ENCODE results near the gene HSPA14.
"Not testable (repeated sequence)": the region's sequence is repeated elsewhere in the genome, so short reads cannot be mapped to it uniquely, and the experiment has no call there.

The HSPA14 gene

GRCh38 chr10:14837757-14838581 is at the start of gene HSPA14, which contains the start of the genes CDNF and MSANTD7:
Gene HSPA14 (plus strand): TSS chr10:14838306. CDS start chr10:14838403, 97 bp downstream.
Gene CDNF (minus strand): TSS chr10:14838037. CDS start chr10:14837946, 91 bp downstream.
Gene MSANTD7 (plus strand): TSS chr10:14838306. CDS start chr10:14842285, 3,979 bp downstream.
- DNase-seq (ENCODE audit: low spot score), result peak; percentile 100

DNA sequence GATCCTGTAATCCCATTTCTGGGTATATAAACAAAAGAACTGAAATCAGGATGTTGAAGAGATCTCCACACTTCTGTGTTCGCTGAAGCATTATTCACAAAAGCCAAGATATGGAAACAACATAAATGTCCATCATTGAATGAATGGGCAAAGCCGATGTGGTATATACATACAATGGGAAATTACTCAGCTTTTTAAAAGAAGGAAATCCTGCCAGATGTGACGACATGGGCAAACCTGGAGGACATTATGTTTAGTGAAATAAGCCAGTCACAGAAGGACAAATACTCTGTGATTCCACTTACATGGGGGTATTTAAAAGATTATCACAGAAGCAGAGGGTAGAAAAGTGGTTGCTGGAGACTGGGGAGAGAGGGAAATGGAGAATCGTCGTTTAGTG is 39.5 kb upstream of the HSPA14 start:
- DNase-seq (ENCODE audit: low spot score), result no peak

DNA sequence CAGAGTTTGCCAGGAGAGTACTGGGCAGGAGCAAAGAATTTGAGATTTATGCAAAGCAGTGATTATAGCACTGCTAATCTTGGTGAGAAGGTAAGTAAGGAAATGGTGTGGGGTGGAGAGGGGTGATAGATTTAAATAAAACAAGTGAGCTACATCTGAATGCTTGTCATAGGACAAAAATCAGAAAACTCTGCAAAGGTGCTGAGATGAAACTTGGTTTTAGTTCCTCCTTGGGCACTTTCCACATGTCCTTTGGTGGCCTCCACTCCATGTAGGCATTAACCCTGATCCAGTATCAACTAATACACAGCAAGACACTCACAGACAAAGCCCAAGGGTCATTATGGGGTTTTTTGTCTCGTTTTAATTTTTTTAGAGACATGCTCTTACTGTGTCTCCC is 37.7 kb upstream of the HSPA14 start:
- no peak for DNase-seq (ENCODE audit: low spot score)

DNA sequence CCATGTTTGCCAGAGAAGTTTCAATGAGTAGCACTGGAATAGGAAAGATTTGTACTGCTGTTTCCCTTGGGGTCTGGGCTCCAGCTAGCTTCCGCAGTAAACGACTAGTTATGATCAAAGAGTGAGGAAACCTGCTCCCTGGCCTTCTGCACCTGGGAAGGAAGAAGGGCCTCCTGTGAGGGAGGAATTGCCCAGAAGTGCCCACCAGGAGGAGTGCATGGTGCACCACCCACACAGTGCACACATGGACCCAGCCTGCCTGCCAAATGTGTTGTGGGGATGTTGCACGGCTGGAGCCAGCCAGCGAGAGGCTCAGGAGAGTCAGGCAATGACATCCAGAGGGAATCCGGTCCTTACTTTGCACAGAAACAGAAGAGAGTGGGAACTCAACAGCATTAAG is 36.4 kb upstream of the HSPA14 start:
- no peak for DNase-seq (ENCODE audit: low spot score)

DNA sequence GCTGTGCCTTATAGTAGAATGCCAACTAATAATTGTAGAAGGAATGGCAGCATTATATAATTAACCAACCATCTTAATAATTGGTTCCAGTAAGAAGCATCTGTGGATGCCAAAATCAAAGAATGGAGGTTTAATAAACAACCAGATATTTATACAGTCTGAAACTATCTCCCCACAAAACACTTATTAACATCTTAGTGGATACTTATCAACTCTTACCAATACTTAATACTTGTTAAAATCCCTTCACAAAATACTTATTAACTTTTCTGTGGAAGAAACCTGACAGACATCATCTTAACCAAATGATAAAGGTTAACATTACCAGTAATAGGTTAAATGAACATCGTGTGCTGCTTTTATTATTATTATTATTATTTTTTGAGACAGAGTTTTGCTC is 34.3 kb upstream of the HSPA14 start:
- no peak for DNase-seq (ENCODE audit: low spot score)

GRCh38 chr10:14806318-14806717 is 31.8 kb upstream of the HSPA14 start:
- DNase-seq (ENCODE audit: low spot score), result no peak

DNA sequence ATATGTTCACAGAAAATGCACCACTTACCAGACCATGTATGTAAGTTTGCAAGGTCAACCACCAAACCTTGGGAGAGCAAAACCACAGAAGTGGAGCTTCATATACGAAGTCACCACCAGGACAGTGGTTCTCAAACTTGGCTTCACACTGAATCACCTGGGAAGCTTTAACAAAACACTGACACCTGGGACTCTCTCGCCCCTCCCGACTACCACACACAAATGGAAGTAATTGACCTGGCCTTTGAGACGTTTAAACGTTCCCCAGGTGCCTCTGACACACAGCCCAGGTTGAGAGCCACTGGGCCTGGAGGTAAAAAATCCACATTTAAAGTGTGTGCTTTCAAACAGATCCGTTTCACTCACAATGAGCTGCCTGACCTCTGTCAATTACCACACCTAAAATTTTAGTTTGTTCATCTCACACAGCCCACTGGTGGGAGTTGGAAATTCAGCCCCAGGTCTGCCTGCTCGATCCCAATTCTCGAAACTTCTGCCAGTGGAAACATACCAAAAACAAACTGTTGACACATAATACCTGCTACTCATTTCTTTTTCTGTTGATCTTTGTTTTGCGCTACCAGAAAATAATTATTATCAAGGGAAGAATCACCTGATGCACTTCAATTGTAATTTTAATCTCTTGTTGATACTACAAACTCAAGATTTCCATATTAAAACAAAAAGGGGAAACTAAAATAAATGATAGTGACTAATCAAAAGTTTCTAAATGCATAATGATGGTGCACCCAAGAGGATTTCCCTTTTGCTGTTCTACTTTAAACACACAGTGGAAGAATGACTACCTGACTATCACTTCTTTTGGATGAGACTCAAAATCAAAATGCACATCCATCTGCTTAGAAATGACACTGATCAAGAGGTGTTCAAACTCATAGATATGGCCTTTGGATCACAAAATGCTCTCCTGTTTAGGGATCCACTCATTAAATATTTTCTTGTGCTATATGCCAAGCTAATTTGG is 26.8 kb upstream of the HSPA14 start:
- no peak for DNase-seq (ENCODE audit: low spot score)

DNA sequence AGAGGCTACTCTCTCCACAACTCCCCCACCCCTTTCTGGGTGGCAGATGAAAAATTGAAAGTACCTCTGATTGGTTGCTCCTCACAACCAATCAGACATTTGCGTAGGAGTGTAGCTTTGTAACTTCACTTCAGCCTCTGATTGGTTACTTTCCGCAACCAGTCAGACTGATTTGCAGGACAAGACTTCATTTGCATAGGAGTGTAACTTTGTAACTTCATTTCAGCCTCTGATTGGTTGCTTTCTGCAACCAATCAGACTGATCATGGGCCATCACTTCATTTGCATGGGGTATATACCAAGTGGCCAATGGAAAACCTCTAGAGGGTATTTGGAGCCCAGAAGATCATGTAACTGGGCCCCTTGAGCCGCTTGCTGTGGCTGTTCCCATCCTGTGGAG is 25.8 kb upstream of the HSPA14 start:
- DNase-seq (ENCODE audit: low spot score), result peak; percentile 37

DNA sequence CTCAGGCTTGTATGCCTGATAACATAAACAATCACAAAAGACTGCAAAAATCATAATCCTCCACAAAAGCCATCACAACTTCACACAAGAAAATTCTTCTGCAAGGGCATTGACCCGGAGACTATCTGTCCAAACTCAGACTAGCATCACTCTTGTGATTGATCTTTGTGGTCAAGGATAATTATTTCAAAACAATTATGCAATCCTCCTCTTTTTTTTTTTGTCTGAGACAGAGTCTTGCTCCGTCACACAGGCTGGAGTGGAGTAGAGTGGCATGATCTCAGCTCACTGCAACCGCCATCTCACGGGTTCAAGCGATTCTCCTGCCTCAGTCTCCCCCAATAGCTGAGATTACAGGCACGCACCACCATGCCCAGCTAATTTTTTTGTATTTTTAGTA is 22.4 kb upstream of the HSPA14 start:
- DNase-seq (ENCODE audit: low spot score), result no peak

DNA sequence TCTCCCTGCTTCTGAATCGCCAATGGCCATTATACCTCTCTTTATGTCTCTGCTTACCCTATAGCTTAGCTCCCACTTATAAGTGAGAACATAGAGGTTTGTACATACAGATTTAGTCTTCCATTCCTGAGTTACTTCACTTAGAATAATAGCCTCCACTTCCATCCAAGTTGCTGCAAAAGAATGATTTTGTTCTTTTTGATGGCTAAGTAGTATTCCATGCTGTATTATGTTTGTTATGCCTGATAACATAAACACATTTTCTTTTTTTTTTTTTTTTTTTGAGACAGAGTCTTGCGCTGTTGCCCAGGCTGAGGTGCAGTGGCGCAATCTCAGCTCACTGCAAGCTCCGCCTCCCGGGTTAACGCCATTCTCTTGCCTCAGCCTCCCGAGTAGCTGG is 21.4 kb upstream of the HSPA14 start:
- not testable (repeated sequence) for DNase-seq (ENCODE audit: low spot score)

DNA sequence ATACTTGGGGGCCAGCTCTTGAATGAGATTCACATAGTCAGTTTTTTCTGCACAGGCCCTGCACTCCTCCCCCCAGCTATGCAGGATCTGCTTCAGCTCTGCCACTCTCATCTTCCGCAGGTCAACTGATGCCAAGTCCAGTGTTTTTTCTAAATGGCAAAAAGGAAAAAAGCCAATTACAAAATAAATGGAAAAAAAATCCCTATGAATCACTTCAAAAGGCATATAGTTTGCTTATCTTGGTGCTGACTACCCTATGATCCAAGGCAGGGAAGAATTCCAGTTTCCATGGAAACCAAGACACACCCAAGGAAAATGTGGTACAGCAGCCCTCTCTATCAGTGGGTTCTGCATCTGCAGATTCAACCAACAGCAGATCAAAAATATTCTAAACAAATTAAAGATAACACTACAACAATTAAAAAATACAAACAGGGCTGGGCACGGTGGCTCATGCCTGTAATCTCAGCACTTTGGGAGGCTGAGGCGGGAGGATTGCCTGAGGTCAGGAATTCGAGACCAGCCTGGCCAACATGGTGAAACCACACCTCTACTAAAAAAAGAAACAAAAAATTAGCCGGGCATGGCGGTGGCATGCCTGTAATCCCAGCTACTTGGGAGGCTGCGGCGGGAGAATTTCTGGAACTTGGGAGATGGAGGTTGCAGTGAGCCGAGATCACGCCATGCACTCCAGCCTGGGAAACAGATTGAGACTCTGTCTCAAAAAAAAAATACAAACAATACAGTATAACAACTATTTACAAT is 17.9 kb upstream of the HSPA14 start:
- DNase-seq (ENCODE audit: low spot score), result no peak

GRCh38 chr10:14820775-14821154 is 17.3 kb upstream of the HSPA14 start:
- DNase-seq (ENCODE audit: low spot score), result no peak

DNA sequence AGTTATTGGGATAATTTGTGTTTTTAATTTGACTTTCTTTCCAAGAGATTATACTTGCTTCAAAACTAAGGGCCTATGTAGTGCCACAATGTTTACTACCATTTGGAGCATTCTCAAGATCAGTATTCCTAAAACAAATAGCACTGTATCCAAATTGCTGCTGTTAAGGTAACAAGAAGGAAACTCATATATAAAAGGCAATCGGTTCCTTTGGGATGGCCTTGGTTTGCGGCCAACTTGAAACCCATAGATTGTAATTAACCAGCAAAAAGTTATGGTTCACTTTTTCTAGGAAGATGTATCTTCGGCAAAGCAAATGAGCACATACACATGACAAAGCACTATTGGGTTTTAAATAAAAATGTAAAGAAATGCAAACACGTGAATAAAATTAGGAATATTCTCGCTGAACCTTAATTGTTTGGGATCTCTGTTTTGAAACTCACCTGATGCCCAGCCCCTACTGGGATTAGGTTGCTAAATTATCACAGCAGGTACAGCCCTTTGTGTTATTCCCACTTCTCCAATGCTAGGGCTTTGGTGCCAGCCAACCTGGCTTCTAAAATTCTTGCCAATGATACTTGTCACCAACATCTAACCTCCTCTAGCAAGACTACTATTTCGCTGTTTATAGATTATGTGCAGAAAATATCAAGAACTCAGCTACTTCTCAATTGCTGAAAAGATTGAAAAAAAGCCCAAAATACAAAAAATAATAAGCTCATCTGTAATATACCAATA is 16.3 kb upstream of the HSPA14 start:
- no peak for DNase-seq (ENCODE audit: low spot score)

DNA sequence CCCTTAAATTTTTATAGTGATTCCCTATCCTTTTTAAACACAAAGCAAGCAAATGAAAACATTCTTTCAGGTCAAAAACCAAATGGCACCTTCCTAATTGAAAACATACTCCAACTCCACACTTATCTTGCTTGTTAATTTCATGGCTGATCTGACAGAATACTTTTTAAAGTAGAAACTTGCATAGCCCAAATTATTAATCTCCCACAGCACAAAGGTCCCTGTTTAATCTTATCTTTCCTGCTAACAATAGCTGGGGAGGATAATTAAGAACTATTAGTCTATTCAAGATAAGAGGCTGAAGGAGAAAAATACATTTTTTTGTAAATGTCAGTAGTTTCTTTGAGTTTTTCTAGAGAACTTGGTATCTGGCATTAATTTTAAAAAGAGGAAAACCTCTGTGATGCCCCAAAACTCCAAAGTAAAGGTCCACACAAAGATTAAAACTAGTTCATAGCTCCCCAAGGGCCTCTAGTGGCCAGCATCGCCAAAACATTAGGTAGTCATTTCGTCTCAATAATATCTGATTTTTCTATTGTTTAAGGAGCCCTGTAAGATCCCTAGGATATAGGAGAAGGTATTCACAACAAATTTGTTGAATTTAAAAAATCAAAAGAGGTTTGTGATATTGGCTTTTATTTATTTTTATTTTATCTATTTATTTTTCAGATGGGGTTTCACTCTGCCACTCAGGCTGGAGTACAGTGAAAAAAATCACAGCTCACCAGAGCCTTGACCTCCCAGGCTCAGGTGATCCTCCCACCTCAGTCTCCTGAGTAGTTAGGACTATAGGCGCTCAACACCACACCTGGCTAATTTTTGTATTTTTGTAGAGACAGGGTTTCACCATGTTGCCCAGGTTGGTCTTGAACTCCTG is 15.0 kb upstream of the HSPA14 start:
- DNase-seq (ENCODE audit: low spot score), result peak; percentile 78

DNA sequence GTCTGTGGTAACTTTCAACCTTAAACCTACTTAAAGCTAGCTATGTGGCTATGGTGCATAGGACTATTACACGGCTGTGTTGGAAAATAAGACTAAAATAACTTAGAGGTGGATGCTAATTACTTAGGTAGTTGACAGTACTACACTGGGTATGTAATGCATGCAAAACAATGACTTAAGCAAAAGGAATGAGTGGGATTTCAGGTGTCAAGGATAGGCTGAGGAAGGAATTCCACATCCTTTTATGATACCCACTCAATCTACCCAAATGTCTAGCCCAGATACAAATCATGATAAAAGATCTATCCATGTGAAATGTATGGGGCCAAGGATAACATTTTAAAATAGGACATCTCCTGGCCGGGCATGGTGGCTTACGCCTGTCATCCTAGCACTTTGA is 14.1 kb upstream of the HSPA14 start:
- DNase-seq (ENCODE audit: low spot score), result no peak

DNA sequence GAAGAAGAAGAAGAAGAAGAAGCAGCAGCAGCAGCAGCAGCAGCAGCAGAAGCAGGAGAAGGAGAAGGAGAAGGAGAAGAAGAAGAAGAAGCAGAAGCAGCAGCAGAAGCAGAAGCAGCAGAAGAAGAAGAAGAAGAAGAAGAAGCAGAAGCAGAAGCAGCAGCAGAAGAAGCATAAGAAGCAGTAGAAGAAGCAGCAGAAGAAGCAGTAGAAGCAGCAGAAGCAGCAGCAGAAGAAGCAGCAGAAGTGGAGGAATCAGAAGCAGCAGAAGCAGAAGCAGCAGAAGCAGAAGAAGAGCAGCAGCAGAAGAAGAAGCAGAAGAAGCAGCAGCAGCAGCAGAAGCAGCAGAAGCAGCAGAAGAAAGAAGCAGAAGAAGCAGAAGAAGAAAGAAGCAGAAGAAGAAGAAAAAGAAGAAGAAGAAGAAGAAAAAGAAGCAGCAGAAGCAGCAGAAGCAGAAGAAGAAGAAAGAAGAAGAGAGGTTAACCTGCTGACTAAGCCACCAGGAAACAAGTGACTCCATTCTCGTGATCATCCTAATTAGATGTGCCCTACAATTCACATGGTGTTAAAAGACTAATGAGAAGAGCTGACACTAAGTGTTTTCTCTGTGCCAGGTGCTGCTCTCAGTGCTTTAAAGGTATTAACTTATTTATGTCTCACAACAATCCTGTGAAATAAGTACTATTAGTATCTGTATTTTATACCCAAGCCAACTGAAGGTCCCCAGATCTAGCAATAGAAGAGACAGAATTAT is 11.9 kb upstream of the HSPA14 start:
- DNase-seq (ENCODE audit: low spot score), result peak; percentile 30

- no peak for DNase-seq (ENCODE audit: low spot score)
Observed at GRCh38 chr10:14833106-14833505, 5.0 kb upstream of the HSPA14 start.

DNA sequence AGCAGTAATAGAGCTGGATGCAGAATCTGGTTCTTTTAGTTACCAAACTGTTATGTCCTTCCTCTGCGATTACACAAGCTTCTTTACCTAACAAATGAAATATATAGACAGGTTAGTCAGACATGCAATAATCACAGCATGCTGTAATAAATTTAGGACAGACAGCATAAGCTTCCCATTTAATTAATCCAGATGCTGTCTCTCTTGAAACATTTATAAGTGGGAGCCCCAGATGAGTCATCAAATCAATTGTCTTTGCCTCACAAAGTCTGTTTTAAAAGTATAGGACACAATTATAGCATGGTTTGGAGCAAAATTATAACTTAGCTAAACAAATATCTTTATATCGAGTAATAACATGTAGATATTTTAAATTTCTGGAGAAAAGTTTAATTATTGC is 1.9 kb upstream of the HSPA14 start:
- no peak for DNase-seq (ENCODE audit: low spot score)

GRCh38 chr10:14837003-14837756 is 926 bp upstream of the HSPA14 start:
- no peak for DNase-seq (ENCODE audit: low spot score)
